ENCODE results near the gene SARDH.
"Not testable (repeated sequence)": the region's sequence is repeated elsewhere in the genome, so short reads cannot be mapped to it uniquely, and the experiment has no call there.

Gene SARDH

DNA sequence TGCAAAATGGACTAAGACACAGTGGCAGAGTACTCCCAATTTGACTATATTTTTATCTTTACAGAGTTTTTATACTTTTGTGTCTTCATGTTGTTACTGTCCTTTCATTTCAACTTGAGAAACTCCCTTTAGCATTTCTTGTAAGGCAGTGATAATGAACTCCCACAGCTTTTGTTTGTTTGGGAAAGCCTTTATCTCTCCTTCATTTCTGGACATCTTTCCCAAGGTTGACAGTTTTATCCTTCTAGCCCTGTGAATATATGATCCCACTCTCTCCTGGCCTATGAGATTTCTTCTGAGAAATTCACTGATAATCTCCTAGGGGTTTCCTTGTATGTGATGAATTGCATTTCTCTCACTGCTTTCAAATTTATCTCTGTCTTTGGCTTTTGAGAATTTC is 9.2 kb upstream of the SARDH start:
- H4K20me1 ChIP-seq (ENCODE audit: insufficient read depth, low read length): no peaks in the 10 kb centered on the region
- no peak overlapping the region for H3K27ac ChIP-seq (ENCODE audit: low read length)
- no peak overlapping the region for H3K4me2 ChIP-seq (ENCODE audit: insufficient read depth, low read length)
- no peaks in the 10 kb centered on the region for H3K79me2 ChIP-seq (ENCODE audit: insufficient read depth, low read length)
- DNase-seq (no peak), ATAC-seq (ENCODE audit: insufficient read depth, low read depth) (no peak)
- H3K9ac ChIP-seq (ENCODE audit: low read depth, low read length): no peak overlapping the region
- peaks cover 1% of the 10 kb centered on the region; the same call in 1 of the 2 replicates for H3K4me1 ChIP-seq (ENCODE audit: insufficient read depth, low read length)
- no peaks in the 10 kb centered on the region for H3K27me3 ChIP-seq (ENCODE audit: insufficient read depth, low read length, poor library complexity)
- TF ChIP-seq EZH2 (IDR thresholded peaks at IDR 0.05; ENCODE audit: borderline replicate concordance, low read depth, low read length, severe bottlenecking): no peak
- TF ChIP-seq CTCF (IDR thresholded peaks at IDR 0.05; ENCODE audit: borderline replicate concordance, extremely low read depth, low read length, poor library complexity, severe bottlenecking): no peak
- H3K36me3 ChIP-seq (ENCODE audit: insufficient read depth, low read length): no peaks in the 10 kb centered on the region
- H3K4me3 ChIP-seq (ENCODE audit: low read depth in 1 of 2, low read length in 2 of 2): no peak overlapping the region
- H3K9me3 ChIP-seq (ENCODE audit: insufficient read depth, low read length, severe bottlenecking): no peaks in the 10 kb centered on the region
- H2AFZ ChIP-seq (ENCODE audit: low read depth, low read length): no peak overlapping the region

GRCh38 chr9:133744528-133744927 is 6.4 kb upstream of the SARDH start:
- H4K20me1 ChIP-seq (ENCODE audit: insufficient read depth, low read length); H3K79me2 ChIP-seq (ENCODE audit: insufficient read depth, low read length); ATAC-seq (ENCODE audit: insufficient read depth, low read depth); H3K4me3 ChIP-seq (ENCODE audit: low read depth in 1 of 2, low read length in 2 of 2); H3K4me2 ChIP-seq (ENCODE audit: insufficient read depth, low read length); H3K36me3 ChIP-seq (ENCODE audit: insufficient read depth, low read length); DNase-seq; H3K27ac ChIP-seq (ENCODE audit: low read length); H3K27me3 ChIP-seq (ENCODE audit: insufficient read depth, low read length, poor library complexity); H2AFZ ChIP-seq (ENCODE audit: low read depth, low read length); H3K4me1 ChIP-seq (ENCODE audit: insufficient read depth, low read length); H3K9ac ChIP-seq (ENCODE audit: low read depth, low read length); H3K9me3 ChIP-seq (ENCODE audit: insufficient read depth, low read length, severe bottlenecking): not testable (repeated sequence)

GRCh38 chr9:133742849-133743444 is 4.8 kb upstream of the SARDH start:
- Histone ChIP-seq H3K27ac (ENCODE audit: low read length) (no peak overlapping the region), H3K9ac (ENCODE audit: low read depth, low read length) (no peak overlapping the region), H2AFZ (ENCODE audit: low read depth, low read length) (no peak overlapping the region), H3K36me3 (ENCODE audit: insufficient read depth, low read length) (no peaks in the 10 kb centered on the region), H3K4me1 (ENCODE audit: insufficient read depth, low read length) (no peaks in the 10 kb centered on the region), H3K4me2 (ENCODE audit: insufficient read depth, low read length) (no peak overlapping the region), H3K27me3 (ENCODE audit: insufficient read depth, low read length, poor library complexity) (no peaks in the 10 kb centered on the region), H3K4me3 (ENCODE audit: low read depth in 1 of 2, low read length in 2 of 2) (no peak overlapping the region), H3K9me3 (ENCODE audit: insufficient read depth, low read length, severe bottlenecking) (no peaks in the 10 kb centered on the region), H4K20me1 (ENCODE audit: insufficient read depth, low read length) (peaks cover 2% of the 10 kb centered on the region), H3K79me2 (ENCODE audit: insufficient read depth, low read length) (no peaks in the 10 kb centered on the region)
- TF ChIP-seq EZH2 (IDR thresholded peaks at IDR 0.05; ENCODE audit: borderline replicate concordance, low read depth, low read length, severe bottlenecking): no peak
- TF ChIP-seq CTCF (IDR thresholded peaks at IDR 0.05; ENCODE audit: borderline replicate concordance, extremely low read depth, low read length, poor library complexity, severe bottlenecking): peak; percentile 97
- ATAC-seq (ENCODE audit: insufficient read depth, low read depth) (peak; percentile 96), DNase-seq (peak; percentile 71)

DNA sequence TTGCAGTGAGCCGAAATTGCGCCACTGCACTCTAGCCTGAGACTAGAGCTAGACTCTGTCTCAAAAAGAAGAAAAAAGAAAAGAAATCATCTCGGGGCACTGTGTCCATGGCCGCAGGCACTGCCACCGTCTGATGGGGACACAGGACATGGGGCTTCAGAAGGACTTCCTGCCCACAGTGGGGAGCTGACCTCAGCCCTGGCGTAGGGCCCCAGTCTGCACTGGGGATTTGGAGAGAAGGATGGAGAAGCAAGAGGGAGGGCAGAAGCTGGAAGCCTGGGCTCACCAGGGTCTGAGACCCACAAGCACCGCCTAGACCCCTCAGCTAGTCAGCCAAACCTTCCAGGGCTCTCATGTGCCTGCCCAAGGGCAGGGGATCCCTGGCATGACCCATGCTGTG is 4.1 kb upstream of the SARDH start:
- no peak for ATAC-seq (ENCODE audit: insufficient read depth, low read depth)
- H3K9me3 ChIP-seq (ENCODE audit: insufficient read depth, low read length, severe bottlenecking): no peaks in the 10 kb centered on the region
- no peak overlapping the region for H3K27ac ChIP-seq (ENCODE audit: low read length)
- no peaks in the 10 kb centered on the region for H3K79me2 ChIP-seq (ENCODE audit: insufficient read depth, low read length)
- peaks cover 5% of the 10 kb centered on the region for H4K20me1 ChIP-seq (ENCODE audit: insufficient read depth, low read length)
- DNase-seq: no peak
- no peak overlapping the region for H3K9ac ChIP-seq (ENCODE audit: low read depth, low read length)
- H3K4me2 ChIP-seq (ENCODE audit: insufficient read depth, low read length): no peak overlapping the region
- H3K4me3 ChIP-seq (ENCODE audit: low read depth in 1 of 2, low read length in 2 of 2): no peak overlapping the region
- no peaks in the 10 kb centered on the region for H3K27me3 ChIP-seq (ENCODE audit: insufficient read depth, low read length, poor library complexity)
- no peaks in the 10 kb centered on the region for H3K36me3 ChIP-seq (ENCODE audit: insufficient read depth, low read length)
- no peaks in the 10 kb centered on the region for H3K4me1 ChIP-seq (ENCODE audit: insufficient read depth, low read length)
- no peak overlapping the region for H2AFZ ChIP-seq (ENCODE audit: low read depth, low read length)
- no peak for TF ChIP-seq EZH2 (IDR thresholded peaks at IDR 0.05; ENCODE audit: borderline replicate concordance, low read depth, low read length, severe bottlenecking)
- TF ChIP-seq CTCF (IDR thresholded peaks at IDR 0.05; ENCODE audit: borderline replicate concordance, extremely low read depth, low read length, poor library complexity, severe bottlenecking): no peak
